HCT116 (cell line): ENCODE data around the gene C4orf17. TPM values are rescaled to one million over a fixed set of nuclear protein-coding genes. Genes with fewer than 3 reads are reported as not detected.

ENCODE experiments used
- ATAC-seq: fragments of 200-7000 bp; cut with Tn5 transposase; 2 replicates; pipeline ENCODE4 v1.9.1; 2020; ENCODE audit warnings: mild to moderate bottlenecking, moderate library complexity
- BruUV-seq: library from RNA; stranded (reverse); fragments of 400-500 nt; replicated peaks from 2 replicates; lab custom pipeline; 2021; lab: Mats Ljungman, UMichigan
- CTCF ChIA-PET: fragments of 300-600 bp; sonication (Branson Sonifier 250); formaldehyde crosslinking; loops from one replicate; lab custom pipeline; 2021; ENCODE audit warnings: antibody characterized with exemption; lab: Charles Lee
- POLR2A ChIA-PET: fragments of 300-600, 350-600 bp; sonication (Branson Sonifier 250); formaldehyde crosslinking; loops from one replicate; lab custom pipeline; 2021; ENCODE audit warnings: antibody characterized with exemption; lab: Charles Lee
- RAD21 ChIA-PET, 2 experiments: fragments of 300-600 bp; sonication (Branson Sonifier 250); formaldehyde crosslinking; loops; one replicate each; lab custom pipeline; 2023; ENCODE audit warnings: low total read pairs in 2 of 2; ENCODE audit not compliant: uncharacterized antibody in 2 of 2, unreplicated experiment in 2 of 2, low non-redundant PET in 1 of 2; lab: Charles Lee
- DNase-seq: peaks from one replicate; pipeline ENCODE4 v3.0.0-alpha.2; 2010; ENCODE audit warnings: low read depth, low spot score
- H2AFZ ChIP-seq: fragments of 200-600 bp; shearing (Covaris generic), sonication (generic); 2 replicates; pipeline ENCODE4 v1.6.1; 2017; ENCODE audit warnings: low read depth, mixed run types, mixed read lengths, antibody characterized with exemption, low read length; ENCODE audit not compliant: poor library complexity, severe bottlenecking
- H3K27ac ChIP-seq: 2 replicates; pipeline ENCODE4 v1.5.1; 2012; ENCODE audit warnings: low read depth, low read length
- H3K27me3 ChIP-seq: fragments of 200-600 bp; sonication (generic); 2 replicates; pipeline ENCODE4 v1.6.1; 2016; ENCODE audit warnings: mixed run types, low read length, mixed read lengths; ENCODE audit not compliant: insufficient read depth
- H3K36me3 ChIP-seq, 2 experiments: fragments of 200-500 bp in 1 of 2; fragments of 200-600 bp in 1 of 2; sonication (Bioruptor generic) in 1 of 2; sonication (generic) in 1 of 2; 2 replicates each; pipeline versions ENCODE4 v1.5.1 to v1.6.1; 2014 to 2016; ENCODE audit warnings: low read length in 2 of 2, inconsistent platforms in 1 of 2, mixed read lengths in 1 of 2, mixed run types in 1 of 2; ENCODE audit not compliant: insufficient read depth in 2 of 2, control insufficient read depth in 1 of 2
- H3K4me1 ChIP-seq, 2 experiments: fragments of 200-600 bp in 1 of 2; sonication (generic) in 1 of 2; 2 replicates each; pipeline versions ENCODE4 v1.5.1 to v1.6.1; 2012 to 2017; ENCODE audit warnings: low read length in 2 of 2, inconsistent platforms in 1 of 2, mild to moderate bottlenecking in 1 of 2, mixed read lengths in 1 of 2, mixed run types in 1 of 2, moderate library complexity in 1 of 2; ENCODE audit not compliant: insufficient read depth in 2 of 2, control insufficient read depth in 1 of 2
- H3K4me2 ChIP-seq: fragments of 200-600 bp; sonication (generic); 2 replicates; pipeline ENCODE4 v1.6.1; 2017; ENCODE audit warnings: mixed run types, low read length, mixed read lengths
- H3K4me3 ChIP-seq, 2 experiments: fragments of 200-600 bp in 1 of 2; sonication (generic) in 1 of 2; replicated peaks in 1 of 2; 2 replicates each; pipeline ENCODE4 v1.5.1; 2011 to 2016; ENCODE audit warnings: low read length in 2 of 2, control low read depth in 1 of 2, low read depth in 1 of 2, mild to moderate bottlenecking in 1 of 2, mixed read lengths in 1 of 2, mixed run types in 1 of 2
- H3K79me2 ChIP-seq: fragments of 200-600 bp; sonication (generic); 2 replicates; pipeline ENCODE4 v1.6.1; 2017; ENCODE audit warnings: mild to moderate bottlenecking, mixed run types, low read length, moderate library complexity, mixed read lengths; ENCODE audit not compliant: insufficient read depth
- H3K9ac ChIP-seq: fragments of 200-600 bp; sonication (generic); 2 replicates; pipeline ENCODE4 v1.6.1; 2016; ENCODE audit warnings: low read length, mixed read lengths
- H3K9me2 ChIP-seq: fragments of 200-600 bp; sonication (generic), shearing (Covaris generic); 2 replicates; pipeline ENCODE4 v1.6.1; 2017; ENCODE audit warnings: mixed run types, mild to moderate bottlenecking, moderate library complexity; ENCODE audit not compliant: insufficient read depth
- H3K9me3 ChIP-seq, 2 experiments: fragments of 200-500 bp in 1 of 2; fragments of 200-600 bp in 1 of 2; sonication (Bioruptor generic) in 1 of 2; sonication (generic) in 1 of 2; 2 replicates each; pipeline ENCODE4 v1.6.1; 2014 to 2017; ENCODE audit warnings: low read length in 2 of 2, mixed read lengths in 2 of 2, inconsistent platforms in 1 of 2, low read depth in 1 of 2, mild to moderate bottlenecking in 1 of 2, mixed run types in 1 of 2, moderate library complexity in 1 of 2; ENCODE audit not compliant: control insufficient read depth in 1 of 2, insufficient read depth in 1 of 2
- H4K20me1 ChIP-seq: fragments of 200-600 bp; sonication (generic), shearing (Covaris generic); 2 replicates; pipeline ENCODE4 v1.6.1; 2017; ENCODE audit warnings: mixed run types, mild to moderate bottlenecking, moderate library complexity; ENCODE audit not compliant: insufficient read depth
- ATF3 ChIP-seq: IDR thresholded peaks from 2 replicates; pipeline ENCODE4 v1.6.1; 2012
- CBX3 ChIP-seq: IDR thresholded peaks from 2 replicates; pipeline ENCODE4 v1.6.1; 2012; ENCODE audit warnings: low read depth
- CTCF ChIP-seq, 3 experiments: fragments of 200-600 bp in 1 of 3; sonication (generic) in 1 of 3; IDR thresholded peaks in 2 of 3; conservative IDR thresholded peaks in 1 of 3; 2 replicates each; pipeline ENCODE4 v1.5.1; 2012 to 2017; ENCODE audit warnings: low read depth in 2 of 3, low read length in 2 of 3, antibody characterized with exemption in 1 of 3, borderline replicate concordance in 1 of 3, control low read depth in 1 of 3, mild to moderate bottlenecking in 1 of 3, mixed read lengths in 1 of 3, mixed run types in 1 of 3, moderate library complexity in 1 of 3; ENCODE audit not compliant: insufficient read depth in 1 of 3
- EGR1 ChIP-seq: IDR thresholded peaks from 2 replicates; pipeline ENCODE4 v1.6.1; 2012; ENCODE audit warnings: low read depth
- ELF1 ChIP-seq: IDR thresholded peaks from 2 replicates; pipeline ENCODE4 v1.6.1; 2012; ENCODE audit warnings: low read depth, borderline replicate concordance
- EZH2 ChIP-seq: fragments of 200-600 bp; sonication (generic); IDR thresholded peaks from 2 replicates; pipeline ENCODE4 v1.6.1; 2017; ENCODE audit warnings: antibody characterized with exemption, mixed run types
- FOSL1 ChIP-seq: IDR thresholded peaks from 2 replicates; pipeline ENCODE4 v1.6.1; 2012; ENCODE audit warnings: low read depth
- POLR2A ChIP-seq: IDR thresholded peaks from 2 replicates; pipeline ENCODE4 v1.7.0; 2011; ENCODE audit warnings: borderline replicate concordance; ENCODE audit not compliant: insufficient read depth, insufficient read length; ENCODE audit errors: extremely low read depth
- POLR2AphosphoS5 ChIP-seq: IDR thresholded peaks from 2 replicates; pipeline ENCODE4 v1.6.1; 2011; ENCODE audit warnings: mild to moderate bottlenecking, low read depth, low read length, moderate library complexity
- RAD21 ChIP-seq: IDR thresholded peaks from 2 replicates; pipeline ENCODE4 v1.6.1; 2012; ENCODE audit warnings: low read depth, mild to moderate bottlenecking
- REST ChIP-seq: IDR thresholded peaks from 2 replicates; pipeline ENCODE4 v1.6.1; 2012; ENCODE audit warnings: low read depth
- SP1 ChIP-seq: IDR thresholded peaks from 2 replicates; pipeline ENCODE4 v1.6.1; 2012; ENCODE audit warnings: low read depth
- SRF ChIP-seq: IDR thresholded peaks from 2 replicates; pipeline ENCODE4 v1.6.1; 2012; ENCODE audit warnings: low read depth
- YY1 ChIP-seq: IDR thresholded peaks from 2 replicates; pipeline ENCODE4 v1.6.1; 2011; ENCODE audit warnings: low read length, low read depth, moderate library complexity, mild to moderate bottlenecking; ENCODE audit not compliant: insufficient replicate concordance; ENCODE audit errors: extremely low read depth
- ZBTB33 ChIP-seq: IDR thresholded peaks from 2 replicates; pipeline ENCODE4 v1.6.1; 2011; ENCODE audit warnings: mild to moderate bottlenecking, low read length, moderate library complexity; ENCODE audit not compliant: insufficient replicate concordance; ENCODE audit errors: extremely low read depth
- ZFX ChIP-seq: fragments of 450-650 bp; IDR thresholded peaks from 2 replicates; pipeline ENCODE4 v1.6.1; 2017
- intact Hi-C: fragments of 100-400 bp; cut with micrococcal nuclease; formaldehyde crosslinking; loops from 2 replicates; pipeline ENCODE4 v1.10.0; 2022
- total RNA-seq: library from RNA; stranded (reverse); gene quantifications from one replicate; pipeline ENCODE4 v1.2.1, GENCODE V29; 2021; ENCODE audit not compliant: unreplicated experiment

C4orf17 gene
- total RNA-seq, 1 experiment from 2014 or later = not detected

GRCh38 chr4:99463566-99463965 is 47.3 kb upstream of the C4orf17 start (continued):
- TF ChIP-seq ZBTB33 = no peak
- no peak for TF ChIP-seq EZH2
- no peak for TF ChIP-seq ZFX
- TF ChIP-seq REST = no peak
- no peak for TF ChIP-seq EGR1
- no peak for TF ChIP-seq CBX3
- TF ChIP-seq RAD21 = no peak

GRCh38 chr4:99467887-99468286 is 42.9 kb upstream of the C4orf17 start:
- ChIA-PET RAD21 (no interaction called here), POLR2A (no interaction called here), CTCF (interaction anchor here (1.7 kb wide), 1 partner anchor 340 kb away, joined by 5 read pairs; no protein-coding TSS in a partner anchor)
- Histone ChIP-seq H3K9ac (no peak overlapping the region), H3K27ac (no peak overlapping the region), H3K9me2 (no peaks in the 10 kb centered on the region), H3K4me2 (no peak overlapping the region), H3K79me2 (no peaks in the 10 kb centered on the region), H3K27me3 (no peaks in the 10 kb centered on the region), H2AFZ (no peak overlapping the region), H3K4me1 (no peaks in the 10 kb centered on the region), H3K4me3 (no peak overlapping the region), H3K36me3 (no peaks in the 10 kb centered on the region), H4K20me1 (no peaks in the 10 kb centered on the region), H3K9me3 (no peaks in the 10 kb centered on the region)
- ATAC-seq (no peak), DNase-seq (no peak)
- BruUV-seq = no TSS peak
- intact Hi-C loops = loop anchor here (10.0 kb wide), 1 partner anchor 723 kb away; no protein-coding TSS in a partner anchor
- TF ChIP-seq ZFX = no peak
- no peak for TF ChIP-seq POLR2AphosphoS5
- TF ChIP-seq RAD21 = no peak
- no peak for TF ChIP-seq ELF1
- TF ChIP-seq POLR2A = no peak
- no peak for TF ChIP-seq SRF
- no peak for TF ChIP-seq CTCF (IDR thresholded peaks at IDR 0.05 in 2 of 3, conservative IDR thresholded peaks at IDR 0.05 in 1 of 3; ENCODE audit: borderline replicate concordance in 1 of 3, insufficient read depth in 1 of 3, low read depth in 2 of 3, low read length in 2 of 3)
- TF ChIP-seq YY1 = no peak
- TF ChIP-seq ATF3 = no peak
- no peak for TF ChIP-seq SP1
- TF ChIP-seq ZBTB33 = no peak
- TF ChIP-seq FOSL1 = no peak
